ENCODE measurements around the gene CST11. TPM values are rescaled to one million over a fixed set of nuclear protein-coding genes. Genes with fewer than 3 reads are reported as not detected.
A peak's percentile ranks its signal among the peaks of the same experiment; 100 is the strongest.

CST11 gene
- total RNA-seq, 1 experiment from 2014 or later: not detected

DNA sequence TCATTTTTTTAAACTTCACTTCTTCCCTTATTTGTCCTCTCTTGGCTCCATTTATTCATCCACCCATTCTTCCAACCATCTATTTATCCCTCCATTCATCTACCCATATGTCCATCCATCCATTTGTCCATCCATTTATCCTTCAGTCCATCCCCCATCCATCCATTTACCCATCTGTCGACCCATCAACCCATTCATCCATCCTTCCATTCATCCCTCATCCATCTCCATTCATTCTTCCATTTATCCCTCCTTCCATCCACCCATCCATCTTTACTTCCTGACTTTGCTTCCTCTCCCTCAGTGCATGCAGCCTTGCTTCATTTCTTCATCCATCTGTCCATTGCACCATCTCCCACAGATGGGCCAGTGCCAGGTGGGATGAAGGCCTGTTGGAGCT is 1.8 kb downstream of the CST11 start:
- no peaks in the 10 kb centered on the region for H3K27me3 Mint-ChIP-seq (ENCODE audit: insufficient read depth, unreplicated experiment)
- BruUV-seq (replicated peaks): no TSS peak
- no peak overlapping the region for H3K27ac Mint-ChIP-seq (ENCODE audit: low read depth, unreplicated experiment)
- H3K4me3 Mint-ChIP-seq (ENCODE audit: unreplicated experiment): no peak overlapping the region
- peaks cover 7% of the 10 kb centered on the region for H3K4me1 Mint-ChIP-seq (ENCODE audit: insufficient read depth, unreplicated experiment)
- POLR2A ChIA-PET: no interaction called here
- intact Hi-C loops (cut with micrococcal nuclease): no loop called here
- no peaks in the 10 kb centered on the region for H3K9me3 Mint-ChIP-seq (ENCODE audit: unreplicated experiment)
- no peaks in the 10 kb centered on the region for H3K36me3 Mint-ChIP-seq (ENCODE audit: insufficient read depth, unreplicated experiment)
- CTCF ChIA-PET: interaction anchor here (1.2 to 4.2 kb wide), 2 partner anchors 8 to 149 kb away, joined by 6 to 28 read pairs; no protein-coding TSS in a partner anchor
- no peak for DNase-seq (ENCODE audit: unreplicated experiment)
- TF ChIP-seq, protein P1, sequence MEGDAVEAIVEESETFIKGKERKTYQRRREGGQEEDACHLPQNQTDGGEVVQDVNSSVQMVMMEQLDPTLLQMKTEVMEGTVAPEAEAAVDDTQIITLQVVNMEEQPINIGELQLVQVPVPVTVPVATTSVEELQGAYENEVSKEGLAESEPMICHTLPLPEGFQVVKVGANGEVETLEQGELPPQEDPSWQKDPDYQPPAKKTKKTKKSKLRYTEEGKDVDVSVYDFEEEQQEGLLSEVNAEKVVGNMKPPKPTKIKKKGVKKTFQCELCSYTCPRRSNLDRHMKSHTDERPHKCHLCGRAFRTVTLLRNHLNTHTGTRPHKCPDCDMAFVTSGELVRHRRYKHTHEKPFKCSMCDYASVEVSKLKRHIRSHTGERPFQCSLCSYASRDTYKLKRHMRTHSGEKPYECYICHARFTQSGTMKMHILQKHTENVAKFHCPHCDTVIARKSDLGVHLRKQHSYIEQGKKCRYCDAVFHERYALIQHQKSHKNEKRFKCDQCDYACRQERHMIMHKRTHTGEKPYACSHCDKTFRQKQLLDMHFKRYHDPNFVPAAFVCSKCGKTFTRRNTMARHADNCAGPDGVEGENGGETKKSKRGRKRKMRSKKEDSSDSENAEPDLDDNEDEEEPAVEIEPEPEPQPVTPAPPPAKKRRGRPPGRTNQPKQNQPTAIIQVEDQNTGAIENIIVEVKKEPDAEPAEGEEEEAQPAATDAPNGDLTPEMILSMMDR (IDR thresholded peaks at IDR 0.05; ENCODE audit: unreplicated experiment): no peak

DNA sequence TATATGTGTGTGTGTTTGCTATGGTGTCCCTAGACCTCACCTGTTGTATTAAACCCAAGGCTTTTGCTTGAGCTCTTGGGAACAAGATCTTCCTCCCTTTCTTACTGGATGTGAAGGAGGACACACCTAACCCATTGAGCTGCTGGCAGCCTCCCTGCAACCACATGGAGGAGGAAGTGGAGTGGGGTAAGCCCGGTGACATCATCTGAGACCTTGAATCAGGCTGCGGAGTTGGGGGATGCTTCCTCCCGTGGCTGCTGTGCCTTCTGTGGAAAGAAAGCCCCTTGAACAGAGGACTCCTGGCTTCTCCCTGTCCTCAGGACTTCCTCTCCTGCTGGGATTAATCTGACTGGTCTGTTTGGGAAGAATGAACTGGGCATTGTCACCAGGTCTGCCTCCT is 3.3 kb downstream of the CST11 start:
- Mint-ChIP-seq H3K27me3 (ENCODE audit: insufficient read depth, unreplicated experiment) (no peaks in the 10 kb centered on the region), H3K4me3 (ENCODE audit: unreplicated experiment) (no peak overlapping the region), H3K9me3 (ENCODE audit: unreplicated experiment) (no peaks in the 10 kb centered on the region), H3K36me3 (ENCODE audit: insufficient read depth, unreplicated experiment) (no peaks in the 10 kb centered on the region), H3K4me1 (ENCODE audit: insufficient read depth, unreplicated experiment) (peaks cover 22% of the 10 kb centered on the region), H3K27ac (ENCODE audit: low read depth, unreplicated experiment) (no peak overlapping the region)
- TF ChIP-seq, protein P1 (IDR thresholded peaks at IDR 0.05; ENCODE audit: unreplicated experiment): no peak
- intact Hi-C loops (cut with micrococcal nuclease): no loop called here
- DNase-seq (ENCODE audit: unreplicated experiment): no peak
- CTCF ChIA-PET: interaction anchor here (0.9 to 1.3 kb wide), 2 partner anchors 33 to 157 kb away, joined by 3 to 8 read pairs; no protein-coding TSS in a partner anchor
- BruUV-seq (replicated peaks): no TSS peak
- POLR2A ChIA-PET: no interaction called here

DNA sequence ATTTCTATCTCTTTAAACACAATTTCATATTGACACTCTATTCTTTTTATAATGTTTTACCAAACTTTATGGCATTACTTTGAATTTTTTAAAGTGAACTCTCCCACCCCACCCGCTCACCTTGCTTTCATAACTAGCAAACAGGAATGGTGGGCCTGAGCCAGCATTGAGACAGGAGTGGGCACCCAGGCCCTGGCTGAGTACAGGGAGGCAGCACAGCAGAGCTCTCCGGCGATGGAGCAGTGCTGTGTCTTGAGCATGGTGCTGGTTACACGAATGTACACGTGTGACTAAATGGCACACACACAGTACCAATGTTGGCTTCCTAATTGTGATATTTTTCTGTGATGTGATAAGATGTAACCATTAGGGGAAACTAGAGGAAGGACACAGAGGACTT is 4.5 kb downstream of the CST11 start:
- CTCF ChIA-PET: interaction anchor here (0.6 to 13.1 kb wide), 4 partner anchors 13 to 518 kb away, joined by 3 to 541 read pairs (median 12); partner anchors contain the start of gene CST9
- H3K36me3 Mint-ChIP-seq (ENCODE audit: insufficient read depth, unreplicated experiment): no peaks in the 10 kb centered on the region
- POLR2A ChIA-PET: no interaction called here
- no peak for DNase-seq (ENCODE audit: unreplicated experiment)
- H3K4me1 Mint-ChIP-seq (ENCODE audit: insufficient read depth, unreplicated experiment): peaks cover 25% of the 10 kb centered on the region
- no peak overlapping the region for H3K4me3 Mint-ChIP-seq (ENCODE audit: unreplicated experiment)
- no peaks in the 10 kb centered on the region for H3K9me3 Mint-ChIP-seq (ENCODE audit: unreplicated experiment)
- no peak overlapping the region for H3K27ac Mint-ChIP-seq (ENCODE audit: low read depth, unreplicated experiment)
- no peaks in the 10 kb centered on the region for H3K27me3 Mint-ChIP-seq (ENCODE audit: insufficient read depth, unreplicated experiment)
- BruUV-seq (replicated peaks): no TSS peak
- intact Hi-C loops (cut with micrococcal nuclease): no loop called here
- TF ChIP-seq, protein P1 (IDR thresholded peaks at IDR 0.05; ENCODE audit: unreplicated experiment): no peak

DNA sequence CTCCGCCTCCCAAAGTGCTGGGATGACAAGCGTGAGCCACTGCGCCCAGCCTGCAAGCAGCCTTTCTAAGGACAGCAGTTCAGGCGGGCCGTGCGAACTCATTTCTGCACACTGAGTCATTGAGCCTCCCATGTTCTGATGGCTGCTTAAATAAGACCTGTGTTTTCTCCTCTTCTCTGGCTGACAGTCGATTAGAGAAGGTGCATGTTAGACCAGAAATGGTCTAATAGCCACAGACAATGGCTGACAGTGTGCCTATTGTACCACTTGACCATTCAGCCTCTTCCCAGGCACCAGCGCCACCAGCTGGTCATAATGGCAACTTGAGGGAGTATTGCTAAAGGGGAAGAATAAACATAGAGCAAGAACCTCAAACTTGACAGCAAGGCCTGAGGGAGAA is 6.2 kb downstream of the CST11 start:
- BruUV-seq (replicated peaks): no TSS peak
- no peaks in the 10 kb centered on the region for H3K27me3 Mint-ChIP-seq (ENCODE audit: insufficient read depth, unreplicated experiment)
- peak; percentile 78 for DNase-seq (ENCODE audit: unreplicated experiment)
- H3K4me3 Mint-ChIP-seq (ENCODE audit: unreplicated experiment): peak overlapping the region; percentile 28
- H3K27ac Mint-ChIP-seq (ENCODE audit: low read depth, unreplicated experiment): no peak overlapping the region
- TF ChIP-seq, protein P1 (IDR thresholded peaks at IDR 0.05; ENCODE audit: unreplicated experiment): peak; percentile 55
- ChIA-PET CTCF (interaction anchor here (0.6 to 13.1 kb wide), 15 partner anchors 12 to 1331 kb away, joined by 3 to 541 read pairs (median 3); partner anchors contain the start of gene CST9), POLR2A (interaction anchor here (0.8 to 1.7 kb wide), 3 partner anchors 25 to 85 kb away, joined by 3 to 4 read pairs (median 3); partner anchors contain the start of gene NAPB)
- H3K4me1 Mint-ChIP-seq (ENCODE audit: insufficient read depth, unreplicated experiment): peaks cover 25% of the 10 kb centered on the region
- no peaks in the 10 kb centered on the region for H3K36me3 Mint-ChIP-seq (ENCODE audit: insufficient read depth, unreplicated experiment)
- intact Hi-C loops (cut with micrococcal nuclease): no loop called here
- no peaks in the 10 kb centered on the region for H3K9me3 Mint-ChIP-seq (ENCODE audit: unreplicated experiment)
